GM19455 (cell line): Measurements from ENCODE around the gene COX20.

ENCODE experiments used
- ATAC-seq: cut with Tn5 transposase; IDR thresholded peaks from one replicate; pipeline ENCODE4 v1.9.1; 2021; ENCODE audit not compliant: unreplicated experiment

The COX20 gene

DNA sequence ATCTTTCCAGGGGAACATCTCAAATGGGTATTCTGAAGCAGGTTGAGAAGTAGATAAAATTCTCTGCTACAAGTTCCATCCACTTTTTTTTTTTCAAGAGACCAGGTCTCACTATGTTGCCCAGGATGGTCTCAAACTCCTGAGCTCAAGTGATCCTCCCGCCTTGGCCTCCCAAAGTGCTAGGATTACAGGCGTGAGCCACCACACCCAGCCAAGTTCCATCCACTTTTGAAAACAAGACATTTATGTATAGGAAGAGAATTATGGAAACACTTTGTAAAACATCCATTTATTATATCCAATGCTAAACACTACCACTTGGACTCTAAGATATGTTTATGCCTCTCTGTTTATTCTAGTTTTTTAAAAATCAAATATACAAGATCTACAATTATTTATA lies 15.4 kb downstream of the COX20 start:
- ATAC-seq = no peak

DNA sequence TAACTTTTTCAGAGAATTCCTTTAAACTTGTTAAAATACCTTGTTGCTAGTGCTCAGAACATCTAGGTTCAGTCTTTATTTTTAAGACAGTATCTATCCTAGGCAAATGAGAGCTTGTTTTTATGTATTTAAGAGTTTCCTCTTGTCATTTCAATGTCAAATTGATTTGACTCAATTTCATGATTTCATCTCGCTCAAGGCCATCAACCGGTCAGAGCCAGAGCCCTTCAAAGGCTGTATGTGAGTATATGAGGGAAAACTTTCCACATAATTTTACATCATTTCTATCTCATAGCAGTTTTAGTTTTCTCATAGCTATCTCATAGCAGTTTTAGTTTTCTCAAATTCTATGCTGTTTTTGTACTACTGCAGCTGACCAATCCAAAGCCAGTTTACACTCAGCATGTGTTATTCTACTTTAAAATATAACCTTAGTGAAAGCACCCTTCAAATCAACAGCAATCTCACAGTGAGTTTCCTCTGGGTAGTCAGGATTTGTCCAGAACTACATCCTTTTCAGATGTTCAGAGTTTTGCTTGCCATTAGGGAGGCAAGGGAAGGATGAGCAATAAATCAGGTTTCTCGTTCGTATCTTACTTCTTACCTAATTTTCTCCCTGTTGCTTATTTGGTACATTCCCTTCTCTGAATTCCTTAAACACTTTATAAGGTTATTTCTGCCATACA lies 16.2 kb downstream of the COX20 start:
- ATAC-seq = no peak

DNA sequence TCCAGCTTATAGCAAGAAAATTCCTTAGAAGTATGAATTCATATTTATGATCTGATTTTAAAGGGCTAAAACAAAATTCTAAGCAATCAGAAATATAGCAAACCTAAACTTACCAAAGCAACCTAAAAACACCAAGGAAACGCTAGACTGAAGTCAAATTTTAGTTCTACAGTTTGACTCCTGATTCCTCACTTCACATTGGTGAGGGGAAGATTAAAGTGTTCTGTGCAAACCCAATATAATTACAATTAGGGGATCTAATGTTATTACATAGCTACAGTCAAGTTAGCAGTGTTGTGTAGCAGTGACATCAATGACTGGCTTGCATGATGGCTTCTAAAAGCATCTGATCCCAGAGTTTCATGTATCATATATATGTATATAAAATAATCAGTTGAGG lies 17.2 kb downstream of the COX20 start:
- ATAC-seq = no peak

DNA sequence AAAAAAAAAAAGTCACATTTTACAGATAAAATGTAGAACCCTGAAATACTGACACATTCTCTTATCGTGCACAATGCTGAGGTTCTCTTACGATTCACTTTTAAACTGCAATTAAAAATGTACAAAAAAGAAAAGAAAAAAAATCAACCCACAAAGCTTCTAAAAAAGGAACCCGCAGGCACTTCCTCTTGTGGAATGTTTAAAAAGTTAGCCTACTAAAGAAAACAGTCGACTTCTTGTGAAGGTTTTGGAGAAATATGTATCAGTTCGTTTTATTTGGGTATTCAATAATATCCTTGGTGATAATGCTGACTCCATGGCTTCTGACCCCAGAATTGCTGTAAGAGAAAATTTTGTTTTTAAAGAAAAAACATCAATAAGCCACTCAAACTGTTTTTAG lies 18.7 kb downstream of the COX20 start:
- ATAC-seq = no peak

DNA sequence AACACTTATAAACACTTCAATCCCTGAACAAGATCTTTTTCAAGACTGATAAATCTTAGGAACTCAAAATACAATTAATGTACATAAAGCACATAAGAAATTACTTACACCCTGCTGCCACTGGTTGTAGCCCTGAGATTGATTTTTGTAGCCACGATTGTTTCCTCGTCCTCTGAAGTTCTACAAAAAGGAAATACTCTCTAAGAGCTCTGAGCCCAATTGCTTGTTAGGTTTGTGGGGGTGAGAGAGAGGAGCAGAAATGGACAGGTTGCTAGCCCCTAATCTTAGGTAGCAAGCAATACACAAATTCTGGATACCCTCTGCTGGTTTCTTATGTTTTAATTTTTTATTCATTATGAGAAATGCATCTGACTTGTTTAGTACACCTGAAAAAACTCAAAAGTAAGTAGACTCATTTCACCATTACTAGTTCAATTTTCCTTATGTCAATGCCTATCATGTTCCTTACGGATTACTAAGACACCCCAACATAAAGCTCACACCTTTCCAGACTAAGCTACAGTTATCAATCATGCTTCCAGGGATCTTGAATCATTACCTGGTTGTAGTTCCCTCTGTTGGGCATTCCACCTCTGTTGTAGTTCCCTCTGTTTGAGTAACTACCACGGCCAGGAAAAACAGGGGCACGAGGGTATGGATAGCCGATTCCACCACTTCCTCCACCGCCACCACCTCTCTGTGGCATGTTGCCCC lies 19.6 kb downstream of the COX20 start:
- ATAC-seq = no peak

DNA sequence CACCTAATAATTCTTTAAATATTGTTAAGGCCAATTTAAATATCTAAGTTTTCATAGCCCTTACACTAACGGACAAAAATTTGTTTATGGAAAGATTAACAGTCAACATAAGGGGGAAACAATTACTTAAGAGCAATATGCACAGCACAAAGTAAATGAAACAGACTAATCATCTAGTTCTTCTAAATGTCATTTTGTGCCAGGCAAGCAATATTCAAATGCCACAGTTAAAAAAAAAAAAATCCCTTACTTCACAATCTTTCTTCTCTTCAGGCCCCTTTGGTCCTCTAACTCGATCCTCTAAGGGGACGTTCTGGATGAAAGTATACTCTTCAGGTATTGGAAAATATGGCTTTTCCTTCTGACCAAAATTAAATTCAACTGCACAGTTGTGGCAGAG lies 22.3 kb downstream of the COX20 start:
- no peak for ATAC-seq

DNA sequence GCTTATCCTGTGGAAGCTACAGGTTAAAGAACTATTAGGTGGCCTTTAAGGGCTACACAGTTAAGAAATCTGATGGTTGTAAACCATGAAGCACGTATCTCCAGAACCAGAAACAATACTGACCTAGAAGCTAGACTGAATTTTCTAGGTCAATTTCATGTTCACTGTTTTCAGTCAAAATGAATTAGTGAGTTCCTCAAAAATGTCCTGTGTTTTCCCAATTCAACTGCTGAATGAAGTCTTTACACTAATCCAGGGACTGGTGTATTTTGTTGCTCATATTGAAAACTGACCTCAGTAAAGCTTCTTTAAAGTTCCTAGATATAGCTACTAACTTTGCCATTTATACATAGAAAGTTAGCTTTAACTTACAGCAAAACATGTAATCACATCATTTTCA lies 22.9 kb downstream of the COX20 start:
- ATAC-seq = no peak

DNA sequence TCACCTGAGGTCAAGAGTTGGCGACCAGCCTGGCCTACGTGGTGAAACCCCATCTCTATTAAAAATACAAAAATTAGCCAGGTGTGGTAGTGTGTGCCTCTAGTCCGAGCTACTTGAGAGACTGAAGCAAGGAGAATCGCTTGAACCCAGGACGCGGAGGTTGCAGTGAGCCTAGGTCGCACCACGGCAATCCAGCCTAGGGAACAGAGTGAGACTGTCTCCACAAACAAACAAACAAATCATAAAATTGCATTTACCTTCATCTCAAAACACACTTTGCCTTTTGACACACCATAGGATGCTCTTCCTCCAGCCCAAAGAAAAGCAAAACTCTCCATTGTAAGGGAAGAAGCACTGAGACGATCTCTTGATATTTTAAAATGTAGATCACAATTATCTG lies 24.6 kb downstream of the COX20 start:
- ATAC-seq = no peak

DNA sequence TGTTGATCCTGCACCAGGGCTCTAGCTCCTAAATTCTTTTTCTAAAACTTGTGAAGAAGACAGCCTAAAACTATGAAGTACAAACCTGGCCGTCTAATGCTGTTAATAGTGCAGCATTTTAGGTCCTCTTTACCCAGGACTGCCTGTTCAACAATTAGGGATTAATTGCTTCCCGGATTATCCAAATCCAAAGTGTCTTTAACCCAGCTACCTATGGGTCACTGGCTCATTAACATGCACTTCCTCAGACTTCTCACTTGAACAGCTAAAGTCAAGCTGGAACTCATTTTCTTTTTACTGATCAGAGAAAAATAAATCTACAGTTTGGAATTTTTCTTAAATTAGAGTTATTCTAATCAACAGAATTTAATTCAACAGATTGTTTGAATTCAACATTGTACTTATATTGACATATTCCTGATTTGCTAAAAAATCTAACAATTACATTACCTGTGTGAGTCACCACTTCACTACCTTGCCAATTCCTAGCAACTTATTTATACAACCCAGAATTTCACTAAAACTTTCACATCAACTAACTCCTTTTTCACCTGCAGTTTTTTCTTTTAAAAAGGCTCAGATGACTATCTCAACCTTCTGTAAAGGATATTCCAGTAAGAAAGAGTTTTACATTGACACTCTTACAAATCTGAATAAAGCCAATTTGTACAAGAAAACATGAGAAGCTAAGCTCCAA lies 25.6 kb downstream of the COX20 start:
- ATAC-seq = no peak

DNA sequence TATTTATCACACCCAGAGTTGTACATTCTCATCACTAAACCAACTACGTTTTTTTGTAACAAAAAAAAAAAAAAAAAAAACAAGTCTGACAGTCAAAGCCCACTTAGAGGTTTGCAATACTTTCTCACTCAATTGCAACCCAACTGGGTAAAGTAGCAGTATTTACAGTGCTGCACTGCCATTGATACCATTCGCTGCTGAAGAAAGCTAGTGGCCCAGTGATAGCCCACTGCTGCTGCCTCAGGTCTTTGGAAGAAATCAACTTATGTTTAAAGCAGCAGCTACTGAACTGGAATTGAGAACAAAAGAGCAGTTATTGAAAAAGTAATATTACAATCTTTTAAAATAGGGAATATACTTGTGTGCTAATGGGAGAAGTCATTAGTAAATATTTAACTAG lies 26.2 kb downstream of the COX20 start:
- no peak for ATAC-seq

DNA sequence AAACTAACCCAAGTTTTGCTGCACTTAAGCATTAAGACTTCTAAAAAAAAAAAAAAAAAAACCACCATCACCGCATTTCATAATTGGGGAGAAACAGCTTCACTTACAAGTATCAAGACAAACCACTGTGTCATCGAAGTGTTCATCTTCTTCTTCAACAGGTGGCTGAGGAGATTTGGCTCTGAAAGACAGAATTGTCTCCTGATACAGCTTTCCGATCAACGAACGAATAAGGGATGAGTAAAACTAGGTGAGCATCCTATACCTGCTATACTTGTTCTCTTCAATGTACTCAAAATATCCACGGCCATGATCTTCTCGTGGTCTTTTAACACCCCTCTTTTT lies 26.9 kb downstream of the COX20 start:
- ATAC-seq = no peak

DNA sequence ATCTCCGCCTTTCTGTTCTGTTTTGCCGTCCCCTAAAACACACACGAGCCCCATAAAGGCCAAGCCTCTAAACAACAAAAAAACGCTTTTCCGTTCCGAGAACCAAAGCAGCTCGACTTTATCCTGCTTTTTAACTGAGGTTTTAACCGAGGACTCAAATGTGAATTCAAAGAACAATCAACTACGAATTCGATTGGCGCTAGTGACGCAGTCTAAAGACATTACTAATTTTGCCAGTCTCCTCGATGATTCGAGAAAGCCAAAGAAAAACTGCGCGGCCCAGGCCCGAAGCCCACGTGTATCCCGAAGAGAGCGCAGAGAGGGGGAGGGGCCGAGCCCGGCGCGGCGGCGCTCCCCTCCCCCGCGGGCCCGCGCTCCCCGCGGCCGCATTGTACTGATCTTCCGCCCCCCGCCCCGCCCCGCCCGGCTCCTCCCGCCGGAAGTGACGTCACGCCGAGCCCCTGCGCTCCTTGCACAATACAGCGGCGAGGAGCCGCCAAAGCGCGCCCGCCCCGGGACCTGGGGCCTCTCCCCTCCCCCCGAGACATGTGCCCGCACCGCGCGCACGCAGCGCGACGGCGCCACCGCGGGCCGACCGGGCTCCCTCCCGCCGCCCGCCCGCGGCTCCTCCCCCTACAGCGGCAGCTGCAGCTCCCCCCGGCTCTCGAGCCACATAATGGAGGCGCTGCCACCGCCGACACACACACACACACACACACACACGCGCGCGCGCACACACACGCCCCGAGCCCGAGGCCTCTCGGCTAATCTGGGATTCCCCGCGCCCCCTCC lies 27.4 kb downstream of the COX20 start:
- ATAC-seq = peak; percentile 52

DNA sequence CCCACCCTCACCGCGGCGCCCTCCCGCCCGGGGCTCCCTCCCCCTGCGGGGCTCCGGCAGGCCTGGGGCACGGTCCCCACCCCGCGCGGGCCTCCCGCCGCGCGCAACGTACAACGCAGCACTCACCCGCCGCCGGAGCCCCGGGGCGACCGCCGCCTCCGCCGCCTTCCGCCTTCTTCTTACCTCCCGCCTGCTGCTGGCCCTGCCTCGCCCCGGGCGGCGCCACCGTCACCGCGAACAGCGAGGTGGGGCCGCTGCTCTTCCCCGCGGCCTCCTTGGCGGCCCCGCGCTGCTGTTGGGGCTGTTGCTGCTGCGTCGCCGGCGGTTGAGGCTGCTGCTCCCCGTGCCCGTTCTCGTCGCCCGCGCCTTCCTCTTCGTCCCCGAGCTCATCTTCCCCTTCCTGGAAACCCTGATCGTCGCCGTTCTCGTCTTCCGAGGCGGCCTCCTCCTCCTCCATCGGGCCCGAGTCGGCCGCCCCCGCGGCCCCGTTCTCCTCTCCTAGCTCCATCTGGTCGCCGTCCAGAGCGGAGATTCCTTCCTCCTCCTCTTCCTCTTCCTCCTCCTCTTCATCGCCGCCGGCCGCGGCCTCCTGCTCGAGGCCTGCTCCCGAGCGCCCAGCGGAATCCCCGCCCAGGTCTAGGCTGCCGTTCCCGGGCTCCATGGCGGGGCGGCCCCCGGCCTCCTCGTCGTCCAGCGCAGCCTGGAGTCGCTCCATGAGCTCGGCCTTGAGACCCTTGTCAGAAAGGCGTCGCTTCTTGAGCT lies 28.2 kb downstream of the COX20 start:
- ATAC-seq = peak; percentile 25

DNA sequence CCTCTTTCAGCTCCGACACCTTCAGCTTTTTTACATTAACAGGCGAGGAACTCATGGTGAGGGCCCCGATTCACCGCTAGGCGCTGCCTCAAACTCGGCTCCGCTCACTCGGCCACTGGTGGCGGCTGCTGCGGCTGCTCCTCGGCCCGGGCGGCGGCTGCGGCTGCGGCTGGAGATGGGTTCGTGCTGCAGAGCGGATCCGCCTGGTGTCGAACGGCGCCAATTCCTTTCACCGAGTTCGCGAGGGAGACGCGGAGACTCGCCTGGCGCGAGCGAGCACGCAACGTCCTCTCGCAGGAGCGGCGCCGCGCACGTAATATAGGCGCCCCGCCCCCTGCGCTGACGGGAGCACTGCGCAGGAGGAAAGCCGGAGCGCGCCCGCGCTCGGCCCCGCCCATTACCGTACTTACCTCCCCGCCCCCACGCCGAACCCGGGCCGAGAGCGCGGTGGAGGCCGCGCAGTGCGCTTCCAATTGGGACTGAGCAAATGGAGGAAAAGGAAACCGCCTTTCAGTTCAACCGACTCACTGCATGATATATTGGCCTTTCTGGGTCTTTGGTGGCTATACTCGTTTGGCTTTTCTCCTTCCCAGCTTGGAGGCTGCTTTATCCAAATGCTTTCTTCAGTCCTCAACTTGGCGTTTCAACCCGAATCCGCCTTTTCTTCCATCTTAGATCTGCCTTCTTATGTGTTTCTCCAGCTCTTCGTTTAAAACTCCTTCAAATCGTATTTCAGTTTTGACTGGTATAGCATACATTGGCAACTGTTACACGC lies 29.0 kb downstream of the COX20 start, which contains the start of gene HNRNPU:
TSS of gene HNRNPU (minus strand) at position 291 of the 775 bp plus-strand sequence. CDS start at position 55, 236 bp downstream.
- ATAC-seq = peak; percentile 68

DNA sequence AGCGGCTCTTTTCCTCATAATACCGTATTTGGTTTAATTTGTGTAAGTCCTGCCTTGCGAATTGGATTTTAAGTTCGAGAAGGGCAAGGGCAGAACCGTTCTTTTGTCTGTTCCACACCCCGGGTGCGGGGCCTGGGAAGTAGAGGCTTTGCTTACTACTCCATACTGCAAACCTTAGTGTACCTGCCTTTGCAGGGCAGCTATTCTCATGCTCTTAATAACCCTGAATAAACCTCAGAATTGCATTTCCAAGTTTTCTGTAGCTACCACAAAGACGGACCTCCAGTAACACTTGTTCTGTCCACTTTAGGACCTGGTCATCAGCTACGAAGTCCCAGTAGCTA lies 29.5 kb downstream of the COX20 start:
- no peak for ATAC-seq

DNA sequence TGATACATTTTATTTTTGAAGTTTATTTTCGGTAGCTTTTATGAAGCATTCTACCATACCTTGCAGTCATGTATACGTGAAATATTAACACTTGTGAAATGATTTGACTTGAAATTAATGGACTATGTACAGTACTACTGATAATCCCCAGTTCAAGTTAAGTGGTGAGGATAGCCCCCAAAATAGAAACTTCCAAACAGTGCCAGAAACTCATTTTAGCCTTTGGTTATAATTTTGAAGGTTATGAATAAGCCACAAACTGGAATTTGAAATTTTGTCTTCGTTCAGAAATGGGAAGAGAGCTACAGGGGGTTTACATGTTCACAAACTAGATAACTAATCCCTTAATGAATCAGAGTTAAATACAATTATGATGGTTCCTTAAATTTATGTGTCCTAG lies 30.4 kb downstream of the COX20 start:
- no peak for ATAC-seq

DNA sequence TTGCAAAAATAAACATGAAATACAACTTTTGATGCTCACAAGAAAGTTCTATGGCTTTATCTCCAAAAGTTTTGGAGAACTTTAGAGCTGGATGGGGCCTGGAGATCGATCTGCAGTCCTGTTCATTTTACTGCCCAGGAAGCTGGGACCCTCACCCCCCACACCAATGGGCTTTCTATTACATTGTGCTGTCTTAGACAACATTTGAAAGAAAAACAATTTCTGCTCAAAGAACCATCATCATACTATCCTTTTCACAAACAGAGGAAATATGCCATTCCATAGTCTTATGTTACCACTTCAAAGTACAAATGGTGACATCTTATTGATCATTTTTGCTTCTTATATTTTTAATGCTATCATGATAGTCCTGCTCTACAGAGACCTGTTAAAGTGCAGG lies 30.9 kb downstream of the COX20 start:
- ATAC-seq = no peak

DNA sequence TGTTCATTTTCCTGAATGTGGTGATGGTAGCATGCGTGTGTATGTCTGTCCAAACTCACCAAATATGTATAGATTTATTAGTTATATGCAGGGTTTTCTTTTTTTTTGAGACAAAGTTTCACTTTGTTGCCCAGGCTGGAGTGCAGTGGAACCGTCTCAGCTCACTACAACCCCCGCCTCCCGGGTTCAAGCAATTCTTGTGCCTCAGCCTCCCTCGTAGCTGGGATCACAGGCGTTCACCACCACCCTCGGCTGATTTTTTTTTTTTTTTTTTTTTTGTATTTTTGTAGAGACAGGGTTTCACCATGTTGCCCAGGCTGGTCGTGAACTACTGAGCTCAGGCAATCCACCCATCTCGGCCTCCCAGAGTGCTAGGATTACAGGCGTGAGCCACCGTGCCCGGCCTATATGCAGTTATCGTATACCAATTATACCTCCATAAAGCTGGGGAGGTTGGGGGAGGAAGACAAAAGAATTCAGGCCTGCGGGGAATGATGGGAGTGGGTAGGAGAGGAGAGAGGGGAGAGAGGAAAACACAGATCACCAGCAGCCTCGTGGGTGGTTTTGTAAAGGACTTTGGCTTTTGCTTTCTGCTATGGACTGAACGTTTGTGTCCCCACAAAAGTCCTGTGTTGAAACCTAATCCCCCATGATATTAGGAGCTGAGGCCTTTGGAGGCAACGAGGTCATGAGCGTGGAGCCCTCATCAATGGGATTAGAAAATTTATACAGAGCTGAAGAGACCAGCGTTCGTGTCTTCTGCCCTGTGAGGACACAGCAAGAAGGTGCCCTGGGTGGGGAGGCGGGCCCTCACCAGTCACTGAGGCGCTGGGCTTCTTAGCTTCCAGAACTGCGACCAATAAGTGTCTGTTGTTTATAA lies 33.3 kb downstream of the COX20 start:
- ATAC-seq = no peak

DNA sequence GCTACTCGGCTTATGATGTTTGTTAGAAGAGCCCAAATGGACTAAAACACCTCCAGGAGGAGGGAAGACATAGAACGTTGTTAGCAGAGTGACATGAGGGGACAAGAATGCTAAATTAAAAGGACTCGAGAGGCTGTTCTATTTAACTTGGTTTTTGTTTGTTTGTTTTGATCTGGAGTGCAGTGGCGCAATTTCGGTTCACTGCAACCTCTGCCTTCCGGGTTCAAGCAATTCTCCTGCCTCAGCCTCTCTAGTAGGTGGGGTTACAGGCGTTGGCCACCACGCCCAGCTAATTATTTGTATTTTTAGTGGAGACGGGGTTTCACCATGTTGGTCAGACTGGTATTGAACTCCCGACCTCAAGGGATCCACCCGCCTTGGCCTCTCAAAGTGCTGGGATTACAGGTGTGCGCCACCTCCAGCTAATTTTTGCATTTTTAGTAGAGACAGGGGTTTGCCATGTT lies 33.9 kb downstream of the COX20 start:
- no peak for ATAC-seq
